ENCODE results near the gene ABCC4. TPM values are rescaled to one million over a fixed set of nuclear protein-coding genes. Genes with fewer than 3 reads are reported as not detected.

Gene ABCC4
- total and polyA plus RNA-seq, 2 experiments from 2014 or later: 4.3 to 12.2 TPM

GRCh38 chr13:95120650-95121049 lies 180.6 kb downstream of the ABCC4 start:
- Histone ChIP-seq H4K20me1 (replicated peaks; ENCODE audit: insufficient read depth) (no peaks in the 10 kb centered on the region), H3F3A (replicated peaks; ENCODE audit: low read depth) (no peaks in the 10 kb centered on the region), H3K27me3 (ENCODE audit: insufficient read depth) (no peaks in the 10 kb centered on the region), H3K79me2 (replicated peaks; ENCODE audit: insufficient read depth) (no peaks in the 10 kb centered on the region), H3K36me3 (ENCODE audit: insufficient read depth) (no peaks in the 10 kb centered on the region), H3K4me3 (no peak overlapping the region), H2AFZ (no peak overlapping the region), H3K4me1 (ENCODE audit: insufficient read depth) (no peaks in the 10 kb centered on the region), H3K9me2 (ENCODE audit: insufficient read depth) (no peaks in the 10 kb centered on the region), H3K4me2 (no peak overlapping the region), H3K27ac (ENCODE audit: low read depth) (no peak overlapping the region)
- Mint-ChIP-seq H3K4me3 (no peak overlapping the region), H3K9me3 (no peaks in the 10 kb centered on the region), H3K4me1 (peaks cover 4% of the 10 kb centered on the region; the same call in 2 of the 3 replicates), H3K27ac (no peak overlapping the region), H3K36me3 (ENCODE audit: low read depth) (0 out of 3 replicates have a peak, but pooled peaks cover 4% of the 10 kb centered on the region), H3K27me3 (ENCODE audit: insufficient read depth, low read depth, poor library complexity) (peaks cover 8% of the 10 kb centered on the region)
- TF ChIP-seq CREB1 (CRISPR knock-in tag; IDR thresholded peaks at IDR 0.05; ENCODE audit: low read depth) (no peak), ZNF331 (CRISPR knock-in tag; IDR thresholded peaks at IDR 0.05; ENCODE audit: low read depth) (no peak), EZH2 (IDR thresholded peaks at IDR 0.05; ENCODE audit: low read depth, unreplicated experiment) (no peak), EZH2phosphoT487 (IDR thresholded peaks at IDR 0.05; ENCODE audit: unreplicated experiment) (no peak), ETS1 (IDR thresholded peaks at IDR 0.05) (no peak), ZNF114 (CRISPR knock-in tag; IDR thresholded peaks at IDR 0.05) (no peak), REST (IDR thresholded peaks at IDR 0.05; ENCODE audit: unreplicated experiment) (no peak), POLR2AphosphoS5 (IDR thresholded peaks at IDR 0.05; ENCODE audit: low read depth) (no peak), ZNF462 (CRISPR knock-in tag; IDR thresholded peaks at IDR 0.05) (no peak), JUNB (IDR thresholded peaks at IDR 0.05; ENCODE audit: unreplicated experiment) (no peak)
- ATAC-seq (no peak), DNase-seq (ENCODE audit: low spot score) (no peak)
